ENCODE measurements around the gene UCKL1. TPM values are rescaled to one million over a fixed set of nuclear protein-coding genes. Genes with fewer than 3 reads are reported as not detected.

The UCKL1 gene
- total RNA-seq, 1 donor from 2014 or later: 130 TPM

DNA sequence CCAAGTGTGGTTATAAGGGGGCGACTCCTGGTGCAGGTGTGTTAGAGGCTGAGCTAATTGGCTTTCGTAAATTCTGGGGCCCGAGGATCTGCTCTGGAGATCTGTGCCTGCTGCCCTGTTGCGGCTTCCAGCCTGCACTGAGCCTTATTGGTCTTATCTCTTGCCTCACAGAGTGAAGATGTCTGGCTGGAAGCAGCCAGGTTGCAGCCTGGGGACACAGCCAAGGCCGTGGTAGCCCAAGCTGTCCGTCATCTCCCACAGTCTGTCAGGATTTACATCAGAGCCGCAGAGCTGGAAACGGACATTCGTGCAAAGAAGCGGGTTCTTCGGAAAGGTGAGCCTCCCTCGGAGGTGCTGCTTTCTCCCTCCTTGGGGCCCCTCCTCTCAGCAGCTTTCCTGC lies 44.7 kb upstream of the UCKL1 start:
- TF ChIP-seq, protein P1, sequence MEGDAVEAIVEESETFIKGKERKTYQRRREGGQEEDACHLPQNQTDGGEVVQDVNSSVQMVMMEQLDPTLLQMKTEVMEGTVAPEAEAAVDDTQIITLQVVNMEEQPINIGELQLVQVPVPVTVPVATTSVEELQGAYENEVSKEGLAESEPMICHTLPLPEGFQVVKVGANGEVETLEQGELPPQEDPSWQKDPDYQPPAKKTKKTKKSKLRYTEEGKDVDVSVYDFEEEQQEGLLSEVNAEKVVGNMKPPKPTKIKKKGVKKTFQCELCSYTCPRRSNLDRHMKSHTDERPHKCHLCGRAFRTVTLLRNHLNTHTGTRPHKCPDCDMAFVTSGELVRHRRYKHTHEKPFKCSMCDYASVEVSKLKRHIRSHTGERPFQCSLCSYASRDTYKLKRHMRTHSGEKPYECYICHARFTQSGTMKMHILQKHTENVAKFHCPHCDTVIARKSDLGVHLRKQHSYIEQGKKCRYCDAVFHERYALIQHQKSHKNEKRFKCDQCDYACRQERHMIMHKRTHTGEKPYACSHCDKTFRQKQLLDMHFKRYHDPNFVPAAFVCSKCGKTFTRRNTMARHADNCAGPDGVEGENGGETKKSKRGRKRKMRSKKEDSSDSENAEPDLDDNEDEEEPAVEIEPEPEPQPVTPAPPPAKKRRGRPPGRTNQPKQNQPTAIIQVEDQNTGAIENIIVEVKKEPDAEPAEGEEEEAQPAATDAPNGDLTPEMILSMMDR (IDR thresholded peaks at IDR 0.05; ENCODE audit: partially characterized antibody, unreplicated experiment): no peak
- Mint-ChIP-seq H3K9me3 (ENCODE audit: unreplicated experiment) (no peaks in the 10 kb centered on the region), H3K36me3 (ENCODE audit: unreplicated experiment) (peaks cover 4% of the 10 kb centered on the region), H3K27ac (ENCODE audit: unreplicated experiment) (no peak overlapping the region), H3K27me3 (ENCODE audit: unreplicated experiment) (no peaks in the 10 kb centered on the region), H3K4me3 (ENCODE audit: unreplicated experiment) (no peak overlapping the region), H3K4me1 (ENCODE audit: low read depth, unreplicated experiment) (no peaks in the 10 kb centered on the region)
- DNase-seq: no peak

DNA sequence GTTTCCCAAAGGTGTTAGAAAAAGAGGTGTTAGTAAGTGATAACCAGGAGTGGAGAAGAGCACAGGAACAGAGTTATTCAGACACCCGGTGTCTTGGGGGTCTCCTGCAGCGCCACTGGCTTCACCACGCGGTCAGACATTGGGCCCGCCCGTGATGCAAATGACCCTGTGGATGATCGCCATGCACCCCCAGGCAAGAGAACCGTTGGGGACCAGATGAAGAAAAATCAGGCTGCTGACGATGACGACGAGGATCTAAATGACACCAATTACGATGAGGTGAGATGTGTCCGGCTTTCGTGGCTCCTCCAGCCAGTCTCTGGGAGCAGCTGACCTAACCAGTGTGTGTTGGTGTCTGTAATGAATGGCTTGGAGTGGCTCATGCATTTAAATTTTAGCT lies 26.7 kb upstream of the UCKL1 start:
- peaks cover 7% of the 10 kb centered on the region for H3K27me3 Mint-ChIP-seq (ENCODE audit: unreplicated experiment)
- no peaks in the 10 kb centered on the region for H3K36me3 Mint-ChIP-seq (ENCODE audit: unreplicated experiment)
- DNase-seq: no peak
- TF ChIP-seq, protein P1 (IDR thresholded peaks at IDR 0.05; ENCODE audit: partially characterized antibody, unreplicated experiment): no peak
- H3K4me1 Mint-ChIP-seq (ENCODE audit: low read depth, unreplicated experiment): peaks cover 8% of the 10 kb centered on the region
- peaks cover 4% of the 10 kb centered on the region for H3K9me3 Mint-ChIP-seq (ENCODE audit: unreplicated experiment)
- no peak overlapping the region for H3K27ac Mint-ChIP-seq (ENCODE audit: unreplicated experiment)
- H3K4me3 Mint-ChIP-seq (ENCODE audit: unreplicated experiment): peak overlapping the region; percentile 9

DNA sequence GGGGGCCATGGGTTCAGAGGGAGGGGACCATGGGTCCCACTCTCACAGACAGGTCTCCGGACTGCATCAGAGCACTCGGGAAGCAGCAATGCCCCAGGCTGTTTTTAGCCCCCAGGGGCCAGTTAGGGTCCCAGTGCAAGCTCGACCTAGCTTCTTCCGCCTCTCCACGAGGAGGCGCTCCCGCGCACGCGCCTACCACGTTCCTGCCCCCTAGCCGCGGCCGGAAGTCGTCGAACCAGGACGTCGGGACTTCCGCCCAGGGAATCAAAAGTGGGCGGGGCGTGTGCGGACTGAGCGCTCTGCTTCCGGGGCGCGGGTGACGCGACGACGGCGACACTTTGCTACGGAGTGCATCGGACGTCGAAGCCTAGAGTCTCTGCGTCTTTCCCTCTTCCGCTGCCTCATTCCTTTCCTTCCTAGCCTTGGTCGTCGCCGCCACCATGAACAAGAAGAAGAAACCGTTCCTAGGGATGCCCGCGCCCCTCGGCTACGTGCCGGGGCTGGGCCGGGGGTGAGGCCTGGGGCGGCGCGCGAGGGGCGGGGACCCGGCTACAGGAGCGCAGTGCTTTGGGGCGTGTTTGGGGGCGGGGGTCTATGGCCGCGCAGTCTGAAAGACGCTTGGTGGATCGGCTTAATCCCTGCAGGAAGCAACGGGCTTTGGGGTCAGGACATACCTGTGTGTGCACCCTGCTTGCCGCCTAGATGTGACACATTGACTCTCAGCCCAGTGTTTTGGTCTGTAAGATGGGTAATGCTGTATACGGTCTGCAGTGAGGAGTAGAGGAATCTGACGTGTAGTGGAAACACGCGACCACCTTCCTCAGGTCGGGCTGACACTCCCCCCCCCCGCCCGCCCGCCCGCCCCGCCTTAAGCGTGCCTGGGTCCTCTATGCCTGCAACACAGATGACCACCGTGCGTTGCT lies 24.9 kb upstream of the UCKL1 start, which contains the start of gene PRPF6:
TSS of gene PRPF6 (plus strand) at position 327 of the 923 bp plus-strand sequence. CDS start at position 441, 114 bp downstream.
- Mint-ChIP-seq H3K9me3 (ENCODE audit: unreplicated experiment) (peaks cover 4% of the 10 kb centered on the region), H3K4me3 (ENCODE audit: unreplicated experiment) (peak within 1 kb of the TSS; percentile 94), H3K4me1 (ENCODE audit: low read depth, unreplicated experiment) (peaks cover 8% of the 10 kb centered on the region), H3K36me3 (ENCODE audit: unreplicated experiment) (no peaks in the 10 kb centered on the region), H3K27me3 (ENCODE audit: unreplicated experiment) (peaks cover 12% of the 10 kb centered on the region), H3K27ac (ENCODE audit: unreplicated experiment) (peak within 1 kb of the TSS; percentile 38)
- TF ChIP-seq, protein P1 (IDR thresholded peaks at IDR 0.05; ENCODE audit: partially characterized antibody, unreplicated experiment): peak; percentile 80
- peak; percentile 97 for DNase-seq

DNA sequence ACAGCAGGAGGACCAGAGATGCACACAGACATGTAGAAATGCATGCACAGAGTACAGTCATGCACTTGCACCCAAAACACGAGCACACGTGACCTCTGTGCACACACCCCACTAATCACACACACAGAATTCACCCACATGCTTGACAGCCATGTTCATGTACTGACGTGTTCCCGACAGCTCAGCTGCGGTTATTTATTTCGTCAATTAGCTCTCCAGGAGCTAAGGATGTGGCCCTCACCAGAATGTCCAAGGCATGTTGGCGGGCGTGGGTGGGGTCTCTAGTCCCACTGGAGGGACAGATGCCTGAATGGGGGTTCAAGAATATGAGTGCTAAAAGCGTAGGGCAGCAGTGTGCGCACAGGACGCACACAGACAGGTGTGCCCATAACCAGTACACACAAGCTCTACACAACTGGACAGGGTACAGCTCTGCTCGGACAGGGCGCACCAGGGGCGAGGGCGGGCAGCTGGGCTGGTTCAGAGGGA lies 24.1 kb upstream of the UCKL1 start:
- H3K27ac Mint-ChIP-seq (ENCODE audit: unreplicated experiment): no peak overlapping the region
- TF ChIP-seq, protein P1 (IDR thresholded peaks at IDR 0.05; ENCODE audit: partially characterized antibody, unreplicated experiment): no peak
- peak overlapping the region; percentile 94 for H3K4me3 Mint-ChIP-seq (ENCODE audit: unreplicated experiment)
- no peaks in the 10 kb centered on the region for H3K36me3 Mint-ChIP-seq (ENCODE audit: unreplicated experiment)
- H3K9me3 Mint-ChIP-seq (ENCODE audit: unreplicated experiment): peaks cover 4% of the 10 kb centered on the region
- H3K27me3 Mint-ChIP-seq (ENCODE audit: unreplicated experiment): peaks cover 14% of the 10 kb centered on the region
- H3K4me1 Mint-ChIP-seq (ENCODE audit: low read depth, unreplicated experiment): peaks cover 8% of the 10 kb centered on the region
- DNase-seq: no peak

Data from glutamatergic neuron (in vitro differentiated cells).